Testis (tissue), 2 donors: Measurements from ENCODE around the gene PDLIM5.

Source experiments
- POLR2A ChIP-seq: fragments of 450-650 bp; IDR thresholded peaks from one replicate; pipeline ENCODE4 v1.6.1; 2017; ENCODE audit warnings: antibody characterized with exemption, mild to moderate bottlenecking, moderate library complexity
- TF ChIP-seq, protein P1 (sequence below), 3 experiments: fragments of 450-650 bp in 2 of 3; fragments of 200-600 bp in 1 of 3; sonication (generic) in 1 of 3; IDR thresholded peaks; one replicate each; pipeline ENCODE4 v1.5.1; 2016 to 2019; ENCODE audit warnings: antibody characterized with exemption in 3 of 3, mild to moderate bottlenecking in 2 of 3, moderate library complexity in 1 of 3

DNA sequence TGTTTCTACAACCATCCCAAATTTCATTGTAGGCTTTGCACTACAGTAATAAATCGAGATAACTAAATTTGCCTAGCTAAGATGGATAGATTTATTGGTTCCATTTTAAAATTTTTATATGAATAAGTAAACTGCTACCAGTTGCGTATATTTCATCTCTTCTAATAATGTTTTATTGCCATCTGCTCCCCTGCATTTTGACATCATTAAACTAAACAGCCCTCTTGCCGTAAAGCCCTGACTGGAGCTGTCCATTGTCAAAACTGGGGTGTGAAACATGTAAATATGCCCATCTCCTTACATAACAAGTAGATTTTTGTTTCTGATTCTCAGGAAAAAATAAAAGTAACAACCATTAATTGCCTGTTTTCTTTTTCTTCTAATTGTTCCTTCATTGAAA, 175.2 kb downstream of the PDLIM5 start:
- TF ChIP-seq, protein P1, sequence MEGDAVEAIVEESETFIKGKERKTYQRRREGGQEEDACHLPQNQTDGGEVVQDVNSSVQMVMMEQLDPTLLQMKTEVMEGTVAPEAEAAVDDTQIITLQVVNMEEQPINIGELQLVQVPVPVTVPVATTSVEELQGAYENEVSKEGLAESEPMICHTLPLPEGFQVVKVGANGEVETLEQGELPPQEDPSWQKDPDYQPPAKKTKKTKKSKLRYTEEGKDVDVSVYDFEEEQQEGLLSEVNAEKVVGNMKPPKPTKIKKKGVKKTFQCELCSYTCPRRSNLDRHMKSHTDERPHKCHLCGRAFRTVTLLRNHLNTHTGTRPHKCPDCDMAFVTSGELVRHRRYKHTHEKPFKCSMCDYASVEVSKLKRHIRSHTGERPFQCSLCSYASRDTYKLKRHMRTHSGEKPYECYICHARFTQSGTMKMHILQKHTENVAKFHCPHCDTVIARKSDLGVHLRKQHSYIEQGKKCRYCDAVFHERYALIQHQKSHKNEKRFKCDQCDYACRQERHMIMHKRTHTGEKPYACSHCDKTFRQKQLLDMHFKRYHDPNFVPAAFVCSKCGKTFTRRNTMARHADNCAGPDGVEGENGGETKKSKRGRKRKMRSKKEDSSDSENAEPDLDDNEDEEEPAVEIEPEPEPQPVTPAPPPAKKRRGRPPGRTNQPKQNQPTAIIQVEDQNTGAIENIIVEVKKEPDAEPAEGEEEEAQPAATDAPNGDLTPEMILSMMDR (IDR thresholded peaks at IDR 0.05) = no peak
- no peak for TF ChIP-seq POLR2A
